ENCODE data around the gene ZNF862. TPM values are rescaled to one million over a fixed set of nuclear protein-coding genes. Genes with fewer than 3 reads are reported as not detected.

Gene ZNF862
- total and polyA plus RNA-seq, 7 donors, result 0.92 to 23.8 (median 12.5) TPM

GRCh38 chr7:149824748-149825566, 13.2 kb upstream of the ZNF862 start:
- no peaks in the 10 kb centered on the region for H3K36me3 ChIP-seq
- no peaks in the 10 kb centered on the region for H3K27me3 ChIP-seq
- H3K27ac ChIP-seq, result no peak overlapping the region
- 93 to 94% methylated on average over 19 of the region's 19 CpGs for WGBS, 2 donors
- intact Hi-C loops (cut with DNase I), result no loop called here
- no peaks in the 10 kb centered on the region for H3K4me1 ChIP-seq
- H3K4me3 ChIP-seq, result no peak overlapping the region
- DNase-seq, result no peak
- no peaks in the 10 kb centered on the region for H3K9me3 ChIP-seq
- TF ChIP-seq CTCF (IDR thresholded peaks at IDR 0.05), result no peak
- no peak for TF ChIP-seq POLR2AphosphoS5 (IDR thresholded peaks at IDR 0.05)
- no peak for TF ChIP-seq POLR2A (IDR thresholded peaks at IDR 0.05)
- no peak for TF ChIP-seq EP300 (IDR thresholded peaks at IDR 0.05)

- intact Hi-C loops (cut with DNase I), result no loop called here
Measured at GRCh38 chr7:149825567-149826343, 12.4 kb upstream of the ZNF862 start.

GRCh38 chr7:149826344-149827088, 11.7 kb upstream of the ZNF862 start:
- intact Hi-C loops (cut with DNase I), result no loop called here
- no peak for DNase-seq
- H3K27ac ChIP-seq, result no peak overlapping the region
- 73 to 80% methylated on average over 12 of the region's 12 CpGs for WGBS, 2 donors
- H3K27me3 ChIP-seq, result peaks cover 0 to 10% (median 0%) of the 10 kb centered on the region in 3 donors
- TF ChIP-seq EP300 (IDR thresholded peaks at IDR 0.05) (no peak), CTCF (IDR thresholded peaks at IDR 0.05) (no peak), POLR2A (IDR thresholded peaks at IDR 0.05) (no peak), POLR2AphosphoS5 (IDR thresholded peaks at IDR 0.05) (no peak)
- H3K4me1 ChIP-seq, result no peaks in the 10 kb centered on the region
- no peak overlapping the region for H3K4me3 ChIP-seq
- no peaks in the 10 kb centered on the region for H3K36me3 ChIP-seq
- H3K9me3 ChIP-seq, result no peaks in the 10 kb centered on the region

More at GRCh38 chr7:149825567-149826343, 12.4 kb upstream of the ZNF862 start:
- H3K4me3 ChIP-seq, result no peak overlapping the region
- no peak for DNase-seq
- WGBS, 2 donors, result 74 to 86% methylated on average over 19 of the region's 19 CpGs
- no peaks in the 10 kb centered on the region for H3K9me3 ChIP-seq
- H3K27ac ChIP-seq, result no peak overlapping the region
- TF ChIP-seq CTCF (IDR thresholded peaks at IDR 0.05) (no peak), EP300 (IDR thresholded peaks at IDR 0.05) (no peak), POLR2AphosphoS5 (IDR thresholded peaks at IDR 0.05) (no peak), POLR2A (IDR thresholded peaks at IDR 0.05) (no peak)
- no peaks in the 10 kb centered on the region for H3K36me3 ChIP-seq
- peaks cover 0 to 3% (median 0%) of the 10 kb centered on the region in 3 donors for H3K27me3 ChIP-seq
- no peaks in the 10 kb centered on the region for H3K4me1 ChIP-seq

GRCh38 chr7:149827089-149827981, 10.8 kb upstream of the ZNF862 start:
- Histone ChIP-seq H3K36me3 (no peaks in the 10 kb centered on the region), H3K9me3 (no peaks in the 10 kb centered on the region), H3K27me3 (peaks cover 0 to 11% (median 0%) of the 10 kb centered on the region in 3 donors), H3K4me1 (no peaks in the 10 kb centered on the region), H3K27ac (no peak overlapping the region), H3K4me3 (no peak overlapping the region)
- 81 to 83% methylated on average over 23 of the region's 23 CpGs for WGBS, 2 donors
- intact Hi-C loops (cut with DNase I), result no loop called here
- DNase-seq, result peak; percentile 55
- no peak for TF ChIP-seq CTCF (IDR thresholded peaks at IDR 0.05)
- TF ChIP-seq EP300 (IDR thresholded peaks at IDR 0.05), result no peak
- TF ChIP-seq POLR2A (IDR thresholded peaks at IDR 0.05), result no peak
- no peak for TF ChIP-seq POLR2AphosphoS5 (IDR thresholded peaks at IDR 0.05)
